ENCODE measurements around the gene CHRNG. TPM values are rescaled to one million over a fixed set of nuclear protein-coding genes. Genes with fewer than 3 reads are reported as not detected.

CHRNG gene
- total RNA-seq, 1 donor from 2014 or later, result 35.5 TPM

GRCh38 chr2:232586943-232587505 lies 47.5 kb downstream of the CHRNG start:
- Histone ChIP-seq H3K27ac (ENCODE audit: low read depth, low read length) (no peak overlapping the region), H3K4me1 (ENCODE audit: control insufficient read depth in 3 of 3, insufficient read depth in 3 of 3, low read length in 3 of 3) (peaks cover 11 to 63% (median 19%) of the 10 kb centered on the region in 3 donors), H3K9me3 (ENCODE audit: control insufficient read depth in 3 of 3, low read length in 3 of 3) (no peaks in the 10 kb centered on the region), H3K4me3 (ENCODE audit: low read length in 3 of 3) (no peak overlapping the region), H3K36me3 (ENCODE audit: control insufficient read depth in 3 of 3, insufficient read depth in 3 of 3, low read length in 3 of 3) (peaks cover 3 to 6% (median 5%) of the 10 kb centered on the region in 3 donors), H3K27me3 (ENCODE audit: control insufficient read depth in 3 of 3, insufficient read depth in 3 of 3, low read length in 3 of 3) (no peaks in the 10 kb centered on the region), H3K9ac (ENCODE audit: low read depth in 1 of 3, low read length in 3 of 3) (no peak overlapping the region)

- H3K9me3 ChIP-seq (ENCODE audit: control insufficient read depth in 3 of 3, low read length in 3 of 3), result no peaks in the 10 kb centered on the region
- H3K4me1 ChIP-seq (ENCODE audit: control insufficient read depth in 3 of 3, insufficient read depth in 3 of 3, low read length in 3 of 3), result peaks cover 12 to 61% (median 20%) of the 10 kb centered on the region in 3 donors
- H3K36me3 ChIP-seq (ENCODE audit: control insufficient read depth in 3 of 3, insufficient read depth in 3 of 3, low read length in 3 of 3), result peaks cover 2 to 6% (median 2%) of the 10 kb centered on the region in 3 donors
- H3K4me3 ChIP-seq (ENCODE audit: low read length in 3 of 3), result no peak overlapping the region
- H3K27me3 ChIP-seq (ENCODE audit: control insufficient read depth in 3 of 3, insufficient read depth in 3 of 3, low read length in 3 of 3), result no peaks in the 10 kb centered on the region
- H3K9ac ChIP-seq (ENCODE audit: low read depth in 1 of 3, low read length in 3 of 3), result no peak overlapping the region
- H3K27ac ChIP-seq (ENCODE audit: low read depth, low read length), result no peak overlapping the region
These were observed 48.0 kb downstream of the CHRNG start for GRCh38 chr2:232587512-232587911.

GRCh38 chr2:232588031-232588430 lies 48.5 kb downstream of the CHRNG start:
- no peaks in the 10 kb centered on the region for H3K27me3 ChIP-seq (ENCODE audit: control insufficient read depth in 3 of 3, insufficient read depth in 3 of 3, low read length in 3 of 3)
- H3K9me3 ChIP-seq (ENCODE audit: control insufficient read depth in 3 of 3, low read length in 3 of 3), result no peaks in the 10 kb centered on the region
- peaks cover 16 to 61% (median 24%) of the 10 kb centered on the region in 3 donors for H3K4me1 ChIP-seq (ENCODE audit: control insufficient read depth in 3 of 3, insufficient read depth in 3 of 3, low read length in 3 of 3)
- H3K27ac ChIP-seq (ENCODE audit: low read depth, low read length), result peak overlapping the region; percentile 9
- peaks cover 0 to 6% (median 2%) of the 10 kb centered on the region in 3 donors for H3K36me3 ChIP-seq (ENCODE audit: control insufficient read depth in 3 of 3, insufficient read depth in 3 of 3, low read length in 3 of 3)
- no peak overlapping the region for H3K4me3 ChIP-seq (ENCODE audit: low read length in 3 of 3)
- no peak overlapping the region for H3K9ac ChIP-seq (ENCODE audit: low read depth in 1 of 3, low read length in 3 of 3)

DNA sequence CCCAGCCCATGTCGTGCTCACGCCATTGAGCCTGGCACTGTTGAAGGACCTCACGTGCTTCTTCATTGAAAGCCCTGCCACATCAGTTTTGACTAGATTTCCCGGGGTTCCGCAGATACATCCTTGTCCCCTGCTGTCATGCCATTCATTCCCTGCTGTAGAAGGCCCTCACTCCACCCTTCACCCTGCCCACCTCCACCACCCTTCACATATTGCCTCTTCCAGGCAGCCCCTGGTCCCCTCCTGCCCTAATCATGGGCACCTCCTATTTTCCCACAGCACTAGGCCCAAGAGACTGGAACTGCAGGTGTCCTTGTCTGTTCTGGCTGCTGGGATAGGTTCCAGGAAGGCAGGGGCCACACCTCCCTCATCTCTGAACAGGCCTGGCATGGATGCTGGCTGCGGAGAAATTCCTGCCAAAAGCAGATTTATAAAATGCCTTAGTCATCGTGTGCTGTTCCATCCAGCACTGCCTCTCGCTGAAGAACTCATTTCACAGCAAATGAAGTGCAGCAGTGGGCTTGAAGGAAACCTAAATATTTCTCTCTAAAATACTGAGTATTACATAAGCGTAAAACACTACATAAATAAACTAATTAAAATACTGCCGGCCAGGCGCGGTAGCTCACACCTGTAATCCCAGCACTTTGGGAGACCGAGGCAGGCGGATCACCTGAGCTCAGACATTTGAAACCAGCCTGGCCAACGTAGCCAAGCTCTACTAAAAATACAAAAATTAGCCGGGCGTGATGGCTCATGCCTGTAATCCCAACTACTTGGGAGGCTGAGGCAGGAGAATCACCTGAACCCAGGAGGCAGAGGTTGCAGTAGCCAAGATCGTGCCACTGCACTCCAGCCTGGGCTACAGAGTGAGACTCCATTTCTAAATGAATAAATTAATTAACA lies 49.4 kb downstream of the CHRNG start:
- peaks cover 0 to 6% (median 0%) of the 10 kb centered on the region in 3 donors for H3K36me3 ChIP-seq (ENCODE audit: control insufficient read depth in 3 of 3, insufficient read depth in 3 of 3, low read length in 3 of 3)
- H3K9ac ChIP-seq (ENCODE audit: low read depth in 1 of 3, low read length in 3 of 3), result peak overlapping the region in 2 of 3 donors; percentile 7 to 50
- peaks cover 21 to 65% (median 26%) of the 10 kb centered on the region in 3 donors for H3K4me1 ChIP-seq (ENCODE audit: control insufficient read depth in 3 of 3, insufficient read depth in 3 of 3, low read length in 3 of 3)
- H3K9me3 ChIP-seq (ENCODE audit: control insufficient read depth in 3 of 3, low read length in 3 of 3), result no peaks in the 10 kb centered on the region
- H3K4me3 ChIP-seq (ENCODE audit: low read length in 3 of 3), result peak overlapping the region in 1 of 3 donors; percentile 24
- peak overlapping the region; percentile 69 for H3K27ac ChIP-seq (ENCODE audit: low read depth, low read length)
- no peaks in the 10 kb centered on the region for H3K27me3 ChIP-seq (ENCODE audit: control insufficient read depth in 3 of 3, insufficient read depth in 3 of 3, low read length in 3 of 3)

GRCh38 chr2:232592772-232593395 lies 53.4 kb downstream of the CHRNG start:
- no peaks in the 10 kb centered on the region for H3K9me3 ChIP-seq (ENCODE audit: control insufficient read depth in 3 of 3, low read length in 3 of 3)
- peak overlapping the region in 1 of 3 donors; percentile 27 for H3K9ac ChIP-seq (ENCODE audit: low read depth in 1 of 3, low read length in 3 of 3)
- peak overlapping the region; percentile 85 for H3K27ac ChIP-seq (ENCODE audit: low read depth, low read length)
- no peaks in the 10 kb centered on the region for H3K27me3 ChIP-seq (ENCODE audit: control insufficient read depth in 3 of 3, insufficient read depth in 3 of 3, low read length in 3 of 3)
- peaks cover 21 to 47% (median 26%) of the 10 kb centered on the region in 3 donors for H3K4me1 ChIP-seq (ENCODE audit: control insufficient read depth in 3 of 3, insufficient read depth in 3 of 3, low read length in 3 of 3)
- H3K4me3 ChIP-seq (ENCODE audit: low read length in 3 of 3), result peak overlapping the region in 1 of 3 donors; percentile 25
- no peaks in the 10 kb centered on the region for H3K36me3 ChIP-seq (ENCODE audit: control insufficient read depth in 3 of 3, insufficient read depth in 3 of 3, low read length in 3 of 3)

DNA sequence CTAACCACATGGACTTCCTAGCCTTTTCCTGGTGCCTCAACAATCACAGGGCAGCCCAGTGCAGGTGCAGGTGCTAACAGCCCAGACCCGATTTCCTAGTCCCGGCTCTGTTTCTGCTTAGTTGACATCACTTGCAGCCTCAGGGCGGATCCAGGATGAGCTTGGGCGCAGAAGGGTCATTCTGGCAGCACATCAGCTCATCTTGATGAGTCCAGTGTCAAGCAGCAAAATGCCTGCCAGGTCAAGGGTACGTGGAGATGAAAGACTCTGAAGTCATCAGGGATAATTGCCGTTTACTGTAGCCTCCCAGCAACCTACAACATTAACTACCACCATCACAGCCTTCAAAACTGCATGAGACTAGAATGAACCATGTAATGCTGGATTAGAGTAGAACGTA lies 54.5 kb downstream of the CHRNG start:
- H3K4me3 ChIP-seq (ENCODE audit: low read length in 3 of 3), result no peak overlapping the region
- H3K9ac ChIP-seq (ENCODE audit: low read depth in 1 of 3, low read length in 3 of 3), result no peak overlapping the region
- H3K4me1 ChIP-seq (ENCODE audit: control insufficient read depth in 3 of 3, insufficient read depth in 3 of 3, low read length in 3 of 3), result peaks cover 14 to 36% (median 18%) of the 10 kb centered on the region in 3 donors
- no peak overlapping the region for H3K27ac ChIP-seq (ENCODE audit: low read depth, low read length)
- no peaks in the 10 kb centered on the region for H3K27me3 ChIP-seq (ENCODE audit: control insufficient read depth in 3 of 3, insufficient read depth in 3 of 3, low read length in 3 of 3)
- no peaks in the 10 kb centered on the region for H3K36me3 ChIP-seq (ENCODE audit: control insufficient read depth in 3 of 3, insufficient read depth in 3 of 3, low read length in 3 of 3)
- no peaks in the 10 kb centered on the region for H3K9me3 ChIP-seq (ENCODE audit: control insufficient read depth in 3 of 3, low read length in 3 of 3)

Other genes starting within 250 kb of the CHRNG start
- gene ALPP, start 160.9 kb upstream of the CHRNG start, total RNA-seq, result not detected
- not detected for gene ALPG, start 132.8 kb upstream of the CHRNG start, total RNA-seq
- gene ALPI, start 83.5 kb upstream of the CHRNG start, total RNA-seq, result not detected
- gene ECEL1, start 51.9 kb upstream of the CHRNG start, total RNA-seq, result 1.0 TPM
- 1.0 TPM for gene PRSS56, start 19.3 kb upstream of the CHRNG start, total RNA-seq
- 32.9 TPM for gene CHRND, start 13.5 kb upstream of the CHRNG start, total RNA-seq
- gene TIGD1, start 10.9 kb downstream of the CHRNG start, total RNA-seq, result 3.7 TPM
- 204 TPM for gene EIF4E2, start 11.0 kb downstream of the CHRNG start, total RNA-seq
- 2.1 TPM for gene EFHD1, start 93.9 kb downstream of the CHRNG start, total RNA-seq
- 74.1 TPM for gene GIGYF2, start 157.6 kb downstream of the CHRNG start, total RNA-seq
- not detected for gene KCNJ13, start 236.9 kb downstream of the CHRNG start, total RNA-seq

Measured in skeletal muscle tissue (tissue), 4 donors.